ENCODE measurements around the gene C1orf35. TPM values are rescaled to one million over a fixed set of nuclear protein-coding genes. Genes with fewer than 3 reads are reported as not detected.
A peak's percentile ranks its signal among the peaks of the same experiment; 100 is the strongest.

C1orf35 gene
- total and polyA plus RNA-seq, 2 of the 8 experiments (the other 6 are each of a cell fraction or from before 2014, with no cell fraction given) = 18.6 to 19.9 TPM

DNA sequence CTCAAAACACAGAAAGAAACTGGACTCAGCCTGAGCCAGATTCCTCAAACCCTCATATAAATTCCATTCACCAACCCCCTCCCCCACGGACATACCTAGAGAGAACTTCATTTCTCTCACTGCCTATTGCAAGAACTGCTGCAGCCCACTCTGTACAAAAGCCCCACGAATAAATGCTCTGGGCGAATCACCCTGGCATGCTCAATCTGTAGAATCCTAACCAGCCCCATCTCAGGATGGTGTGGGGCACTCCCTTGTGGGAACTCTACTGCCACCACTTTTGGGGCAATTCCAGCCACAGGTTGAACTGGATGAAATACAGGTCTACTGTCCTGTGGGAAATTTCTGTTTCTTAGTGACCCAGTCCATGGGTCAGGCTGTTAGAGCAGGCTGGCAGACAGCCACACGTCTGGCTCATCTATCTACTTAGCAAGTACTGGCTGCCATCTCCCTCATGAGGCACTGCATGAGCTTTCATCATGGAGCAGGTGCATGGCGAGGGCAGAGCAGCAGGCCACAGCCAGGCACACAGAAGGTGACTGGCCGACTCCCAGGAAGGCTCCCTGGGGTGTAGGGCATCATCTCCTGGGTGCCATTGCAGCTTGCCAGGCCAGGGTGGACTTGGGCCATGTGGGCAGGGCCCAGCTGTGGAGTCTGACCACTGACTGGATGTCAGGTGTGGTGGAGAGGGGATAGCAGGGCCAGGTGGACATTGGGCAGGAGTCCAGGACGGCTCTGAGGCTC is 1.6 kb upstream of the C1orf35 start:
- Histone ChIP-seq H3K23me2 (ENCODE audit: low read depth, low read length) (peaks cover 11% of the 10 kb centered on the region; the same call in 1 of the 2 replicates), H3K27ac (ENCODE audit: low read depth, low read length) (no peak overlapping the region), H3K4me1 (replicated peaks in 1 of 4; ENCODE audit: control insufficient read depth in 3 of 4, insufficient read depth in 4 of 4, low read length in 3 of 4) (peaks cover 0 to 4% (median 2%) of the 10 kb centered on the region in 4 experiments; a peak in 5 of 7 replicates), H3K36me3 (ENCODE audit: control insufficient read depth in 2 of 4, insufficient read depth in 4 of 4, low read length in 3 of 4) (peaks cover 4 to 18% (median 14%) of the 10 kb centered on the region in 4 experiments; a peak in 5 of 8 replicates), H2BK12ac (ENCODE audit: low read depth, low read length) (no peak overlapping the region), H3K56ac (replicated peaks; ENCODE audit: insufficient read length, low read depth, low read length) (no peak overlapping the region), H3K4ac (replicated peaks; ENCODE audit: insufficient read length, low read depth, low read length) (no peak overlapping the region), H3K79me2 (ENCODE audit: control insufficient read depth in 1 of 2, insufficient read depth in 2 of 2, low read length in 2 of 2) (peaks cover 3 to 8% of the 10 kb centered on the region in 2 experiments; a peak in 2 of 4 replicates), H2AFZ (ENCODE audit: low read length) (no peak overlapping the region), H3K4me2 (ENCODE audit: insufficient read depth in 1 of 2, low read depth in 2 of 2, low read length in 2 of 2) (no peak overlapping the region; a peak in 1 of 4 replicates), H3K9ac (replicated peaks in 1 of 4; ENCODE audit: extremely low read depth in 1 of 4, low read depth in 3 of 4, low read length in 3 of 4) (0 out of 7 replicates have a peak overlapping the region, but pooled peaks of 1 of the 4 experiments have one; percentile 19), H2BK120ac (replicated peaks; ENCODE audit: low read depth, low read length) (no peak overlapping the region), H3K14ac (ENCODE audit: insufficient read length) (no peak overlapping the region), H3K23ac (ENCODE audit: insufficient read length) (no peak overlapping the region), H2BK20ac (ENCODE audit: low read length) (no peak overlapping the region), H2BK5ac (ENCODE audit: low read depth, low read length) (no peak overlapping the region), H2BK15ac (ENCODE audit: low read length) (no peak overlapping the region), H3K27me3 (replicated peaks in 1 of 4; ENCODE audit: control insufficient read depth in 3 of 4, extremely low read depth in 1 of 4, insufficient read depth in 3 of 4, low read length in 3 of 4) (no peaks in the 10 kb centered on the region; a peak in 1 of 7 replicates), H3K9me3 (ENCODE audit: insufficient read depth in 2 of 2, low read depth in 1 of 2, low read length in 1 of 2) (no peaks in the 10 kb centered on the region), H4K91ac (replicated peaks; ENCODE audit: insufficient read length, low read length) (no peak overlapping the region), H4K5ac (ENCODE audit: insufficient read length, low read depth, low read length) (no peak overlapping the region), H4K8ac (ENCODE audit: extremely low read depth, insufficient read depth, low read length) (no peak overlapping the region), H3K4me3 (ENCODE audit: extremely low read depth in 1 of 4, insufficient read depth in 2 of 4, low read depth in 3 of 4, low read length in 4 of 4) (no peak overlapping the region), H3K79me1 (ENCODE audit: low read depth, low read length) (peaks cover 15% of the 10 kb centered on the region; the same call in 1 of the 2 replicates), H3K18ac (ENCODE audit: extremely low read depth, low read length) (no peak overlapping the region), H4K20me1 (replicated peaks in 1 of 2; ENCODE audit: control insufficient read depth in 1 of 2, insufficient read depth in 2 of 2, low read length in 2 of 2) (peaks cover 6 to 22% of the 10 kb centered on the region in 2 experiments), H2AK5ac (ENCODE audit: low read depth, low read length) (peak overlapping the region; percentile 53; the same call in 1 of the 2 replicates)
- FAIRE-seq = no peak
- ChIA-PET CTCF (ENCODE audit: partially characterized antibody) (no interaction called here), POLR2A (ENCODE audit: partially characterized antibody) (interaction anchor here (1.0 kb wide), 1 partner anchor 15 kb away, joined by 3 read pairs; no protein-coding TSS in a partner anchor)
- 76% methylated on average over 7 of the region's 7 CpGs; no CpG with 5 or more reads in 1 of the 2 experiments for WGBS, 2 experiments (ENCODE audit: extremely low coverage in 1 of 2, insufficient coverage in 1 of 2, insufficient read length in 1 of 2, insufficient replicate concordance in 2 of 2, low coverage in 1 of 2, low lambda C conversion rate in 2 of 2, missing lambda C conversion rate in 1 of 2)
- TF ChIP-seq POLR2A (IDR thresholded peaks at IDR 0.05; ENCODE audit: control extremely low read depth in 1 of 2, low read depth in 2 of 2, low read length in 2 of 2) (0 out of 3 replicates have a peak, but pooled peaks of 1 of the 2 experiments have one; percentile 8), SIX5 (IDR thresholded peaks at IDR 0.05; ENCODE audit: low read depth, low read length) (no peak)
- no peak for DNase-seq (ENCODE audit: low read depth in 1 of 2, low spot score in 2 of 2)
